Smooth muscle cell of the brain vasculature (primary cell): ENCODE measurements around the gene ZNF558.

Experiments used
- DNase-seq: peaks from one replicate; pipeline ENCODE4 v3.0.0-alpha.2; 2012; ENCODE audit warnings: low read depth, low spot score

ZNF558 gene

GRCh38 chr19:8832132-8833021 lies at the start of gene ZNF558, which contains the start of gene MBD3L1:
Gene ZNF558 (minus strand): TSS chr19:8832304. CDS start chr19:8822659, 9,645 bp downstream.
Gene MBD3L1 (plus strand): TSS chr19:8832377. CDS start chr19:8842679, 10,302 bp downstream.
- peak; percentile 88 for DNase-seq

- DNase-seq, result no peak
Measured at GRCh38 chr19:8881512-8881911, 49.4 kb upstream of the ZNF558 start.

GRCh38 chr19:8880868-8881488 lies 48.9 kb upstream of the ZNF558 start:
- no peak for DNase-seq

- no peak for DNase-seq
Measured at GRCh38 chr19:8877854-8878705, 46.0 kb upstream of the ZNF558 start.

GRCh38 chr19:8866344-8866743 lies 34.2 kb upstream of the ZNF558 start:
- DNase-seq, result no peak

GRCh38 chr19:8858260-8858659 lies 26.2 kb upstream of the ZNF558 start:
- DNase-seq, result no peak

GRCh38 chr19:8850488-8850887 lies 18.4 kb upstream of the ZNF558 start:
- DNase-seq, result no peak

GRCh38 chr19:8849232-8849631 lies 17.1 kb upstream of the ZNF558 start:
- DNase-seq, result no peak

GRCh38 chr19:8846819-8847218 lies 14.7 kb upstream of the ZNF558 start:
- DNase-seq, result no peak

GRCh38 chr19:8840708-8841107 lies 8.6 kb upstream of the ZNF558 start:
- no peak for DNase-seq

- no peak for DNase-seq
Measured at GRCh38 chr19:8835877-8836276, 3.8 kb upstream of the ZNF558 start.

- no peak for DNase-seq
Measured at GRCh38 chr19:8835446-8835845, 3.3 kb upstream of the ZNF558 start.

GRCh38 chr19:8831832-8832131 lies 322 bp downstream of the ZNF558 start:
- DNase-seq, result no peak

- DNase-seq, result no peak
Measured at GRCh38 chr19:8831373-8831772, 731 bp downstream of the ZNF558 start.

GRCh38 chr19:8827277-8827676 lies 4.8 kb downstream of the ZNF558 start:
- no peak for DNase-seq

- DNase-seq, result no peak
Measured at GRCh38 chr19:8826371-8826770, 5.7 kb downstream of the ZNF558 start.

GRCh38 chr19:8821748-8822241 lies 10.3 kb downstream of the ZNF558 start:
- no peak for DNase-seq

GRCh38 chr19:8820234-8820633 lies 11.9 kb downstream of the ZNF558 start:
- no peak for DNase-seq

GRCh38 chr19:8815780-8816179 lies 16.3 kb downstream of the ZNF558 start:
- no peak for DNase-seq

GRCh38 chr19:8814176-8814575 lies 17.9 kb downstream of the ZNF558 start:
- no peak for DNase-seq

- no peak for DNase-seq
Measured at GRCh38 chr19:8811315-8812172, 20.6 kb downstream of the ZNF558 start.
